ENCODE measurements around the gene FBXO28.
"Not testable (repeated sequence)": the region's sequence is repeated elsewhere in the genome, so short reads cannot be mapped to it uniquely, and the experiment has no call there.

The FBXO28 gene

GRCh38 chr1:224113918-224114786 lies at the start of gene FBXO28:
Gene FBXO28 (plus strand): TSS chr1:224114111. CDS start chr1:224114130, 19 bp downstream.
- DNase-seq: peak; percentile 92 to 94

DNA sequence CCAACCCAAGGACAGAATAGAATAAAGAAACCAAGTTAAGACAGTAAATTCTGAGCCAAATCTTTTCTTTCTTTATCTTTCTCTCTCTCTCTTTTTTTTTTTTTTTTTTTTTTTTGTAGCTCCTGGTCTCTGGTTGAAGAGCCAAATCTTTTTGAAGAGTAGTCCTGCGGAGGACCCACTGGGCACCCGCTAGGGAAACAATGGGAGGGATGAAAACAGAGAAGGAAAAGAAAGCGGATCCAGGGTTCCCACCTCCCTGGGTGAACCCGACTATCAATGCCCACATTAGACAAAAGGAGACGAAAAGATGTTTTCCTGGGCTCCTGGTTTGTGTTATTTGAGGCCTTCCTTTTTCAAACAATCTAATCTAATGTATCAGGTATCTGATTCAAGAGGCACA lies 49.8 kb upstream of the FBXO28 start:
- no peak for DNase-seq

DNA sequence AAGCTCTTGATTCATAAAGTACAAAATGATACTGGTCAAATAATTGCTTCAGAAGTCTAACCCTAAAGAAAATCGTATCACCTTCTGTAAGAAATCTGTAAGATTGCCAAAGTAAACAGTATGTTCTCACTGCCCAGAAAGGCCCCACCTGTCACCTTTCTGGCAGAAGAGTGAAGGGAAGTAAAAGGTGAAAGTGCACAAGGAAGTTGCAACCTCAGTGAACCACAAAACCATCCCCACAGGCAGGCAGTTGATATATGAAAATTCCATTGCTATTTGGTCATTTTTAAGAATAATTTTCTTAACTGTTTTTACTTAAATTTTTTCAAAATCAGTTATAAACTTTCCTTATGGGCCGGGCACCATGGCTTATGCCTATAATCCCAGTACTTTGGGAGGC lies 48.5 kb upstream of the FBXO28 start:
- no peak for DNase-seq

- DNase-seq: no peak
Observed at GRCh38 chr1:224067207-224067606, 46.7 kb upstream of the FBXO28 start.

GRCh38 chr1:224067621-224068457 lies 46.1 kb upstream of the FBXO28 start:
- no peak for DNase-seq

DNA sequence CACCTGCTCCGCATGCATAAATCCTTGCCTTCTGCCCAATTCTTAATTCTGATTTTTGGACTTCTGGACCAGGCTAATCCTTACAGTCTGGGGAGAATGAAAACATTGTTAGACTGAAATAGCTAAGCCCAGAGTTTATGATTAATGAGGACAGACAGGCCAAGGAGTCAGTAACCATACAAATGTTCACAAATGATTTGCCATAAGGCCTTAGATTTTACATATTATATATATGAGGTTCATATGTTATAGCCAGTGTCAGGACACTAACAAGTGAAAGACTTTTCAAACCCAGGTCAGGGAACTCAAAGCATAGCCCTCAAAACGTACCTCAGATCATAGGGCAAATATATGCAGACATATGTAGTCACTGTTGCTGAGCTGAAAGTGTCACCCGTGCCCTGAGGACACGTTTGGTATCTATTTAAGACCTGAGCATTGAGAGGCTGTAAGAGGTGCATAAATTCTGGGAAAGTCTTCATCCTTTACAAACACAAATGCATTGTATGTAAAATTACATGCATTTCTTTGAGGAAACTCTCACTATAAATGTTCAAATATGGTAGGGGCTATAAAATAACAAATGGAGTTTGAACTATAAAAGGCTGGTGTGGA lies 45.3 kb upstream of the FBXO28 start:
- no peak for DNase-seq

- DNase-seq: no peak
Observed at GRCh38 chr1:224069138-224069537, 44.8 kb upstream of the FBXO28 start.

DNA sequence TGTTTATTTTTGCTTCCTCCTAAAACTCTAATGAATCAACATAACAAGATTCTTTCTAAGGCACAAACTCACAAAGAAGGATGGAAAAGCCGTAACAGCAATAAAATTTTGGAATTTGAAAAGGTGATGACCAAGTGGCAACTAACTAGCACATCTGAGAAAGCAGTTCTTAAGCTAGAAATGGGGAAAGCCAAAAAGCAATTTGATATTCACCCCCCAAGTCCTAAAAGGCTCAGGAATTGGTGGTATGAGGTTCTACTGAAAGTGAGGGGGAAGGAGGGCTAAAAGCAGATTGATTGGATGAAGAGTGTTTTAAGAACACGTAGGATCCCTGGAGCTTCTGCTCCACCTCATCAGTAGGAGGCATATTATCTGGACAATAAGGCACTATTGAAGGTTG lies 43.4 kb upstream of the FBXO28 start:
- DNase-seq: no peak

- DNase-seq: no peak
Observed at GRCh38 chr1:224076407-224076806, 37.5 kb upstream of the FBXO28 start.

DNA sequence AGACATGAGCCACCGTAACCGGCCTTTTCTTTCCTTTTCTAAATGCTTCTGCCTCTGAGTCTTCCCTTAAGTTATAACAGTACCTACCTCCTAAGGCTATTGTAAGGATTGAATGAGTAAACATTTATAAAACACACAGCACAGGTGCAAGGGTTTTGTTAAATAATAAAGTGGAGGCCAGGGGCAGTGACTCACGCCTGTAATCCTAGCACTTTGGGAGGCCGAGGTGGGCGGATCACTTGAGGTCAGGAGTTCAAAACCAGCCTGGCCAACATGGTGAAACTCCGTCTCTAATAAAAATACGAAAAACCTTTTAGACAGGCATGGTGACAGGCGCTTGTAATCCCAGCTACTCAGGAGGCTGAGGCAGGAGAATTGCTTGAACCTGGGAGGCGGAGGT lies 34.3 kb upstream of the FBXO28 start:
- DNase-seq: not testable (repeated sequence)

GRCh38 chr1:224080115-224080774 lies 33.7 kb upstream of the FBXO28 start:
- no peak for DNase-seq

DNA sequence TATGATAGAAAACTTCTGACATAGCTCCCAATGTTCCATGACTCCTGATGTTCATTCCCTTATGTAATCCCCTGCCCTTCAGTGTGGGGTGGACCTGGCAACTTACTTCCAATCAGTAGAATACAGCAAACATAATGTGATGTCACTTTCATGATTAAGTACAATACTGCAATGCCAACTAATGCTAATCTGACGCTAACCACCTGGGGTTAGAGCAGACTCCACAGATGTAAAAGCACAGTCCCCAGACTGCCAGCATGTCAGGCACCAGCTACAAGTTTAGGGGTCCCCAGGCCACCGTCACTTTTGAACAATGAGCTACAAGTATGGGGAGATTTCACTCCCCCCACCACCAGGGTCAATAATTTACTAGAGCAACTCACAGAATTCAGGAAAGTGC lies 32.3 kb upstream of the FBXO28 start:
- DNase-seq: no peak

DNA sequence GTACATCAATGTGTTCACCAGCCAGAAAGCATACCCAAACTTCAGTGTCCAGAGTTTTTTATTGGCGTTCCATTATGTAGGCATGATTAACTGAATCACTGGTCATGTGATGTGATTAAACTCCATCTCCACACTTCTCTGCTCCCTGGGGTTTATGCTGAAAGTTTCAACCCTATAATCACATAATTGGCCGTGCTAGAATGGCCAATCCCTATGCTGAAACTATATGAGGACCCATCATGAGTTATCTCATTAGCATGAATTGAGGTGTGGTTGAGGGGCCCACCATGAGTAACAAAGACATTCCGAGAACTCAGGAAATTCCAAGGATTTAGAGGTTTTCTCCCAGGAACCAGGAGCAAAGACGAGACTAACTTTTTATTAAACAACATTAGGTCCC lies 31.8 kb upstream of the FBXO28 start:
- DNase-seq: no peak

GRCh38 chr1:224084867-224085266 lies 29.0 kb upstream of the FBXO28 start:
- no peak for DNase-seq

DNA sequence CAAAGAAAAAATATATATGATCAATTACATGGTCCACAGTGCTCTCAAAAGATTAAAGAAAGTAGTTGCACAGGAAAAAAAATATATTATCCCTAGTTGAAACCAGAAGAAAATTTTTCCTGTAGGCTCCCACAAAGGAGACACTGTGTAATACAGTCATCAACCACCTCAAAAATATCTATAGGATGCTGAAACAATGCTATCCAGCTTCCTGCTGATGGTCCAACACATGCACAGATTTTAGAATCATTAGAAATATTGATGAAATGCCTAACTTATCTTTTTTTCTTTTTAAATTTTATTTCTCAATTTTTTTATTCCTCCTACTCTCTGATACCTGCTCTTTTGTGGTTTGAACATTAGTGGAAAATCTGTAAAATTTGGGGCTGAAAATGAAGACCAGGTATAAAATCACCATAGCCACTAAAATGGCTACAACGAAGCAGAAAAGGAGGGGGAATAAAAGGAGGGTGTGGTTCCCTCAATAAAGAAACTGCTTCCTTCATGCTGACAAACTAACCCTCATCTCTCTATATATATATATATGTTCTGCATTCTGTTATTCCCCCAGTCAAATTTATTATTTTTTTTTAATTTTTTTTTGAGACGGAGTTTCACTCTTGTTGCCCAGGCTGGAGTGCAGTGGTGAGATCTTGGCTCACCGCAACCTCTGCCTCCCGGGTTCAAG lies 28.3 kb upstream of the FBXO28 start:
- DNase-seq: no peak

DNA sequence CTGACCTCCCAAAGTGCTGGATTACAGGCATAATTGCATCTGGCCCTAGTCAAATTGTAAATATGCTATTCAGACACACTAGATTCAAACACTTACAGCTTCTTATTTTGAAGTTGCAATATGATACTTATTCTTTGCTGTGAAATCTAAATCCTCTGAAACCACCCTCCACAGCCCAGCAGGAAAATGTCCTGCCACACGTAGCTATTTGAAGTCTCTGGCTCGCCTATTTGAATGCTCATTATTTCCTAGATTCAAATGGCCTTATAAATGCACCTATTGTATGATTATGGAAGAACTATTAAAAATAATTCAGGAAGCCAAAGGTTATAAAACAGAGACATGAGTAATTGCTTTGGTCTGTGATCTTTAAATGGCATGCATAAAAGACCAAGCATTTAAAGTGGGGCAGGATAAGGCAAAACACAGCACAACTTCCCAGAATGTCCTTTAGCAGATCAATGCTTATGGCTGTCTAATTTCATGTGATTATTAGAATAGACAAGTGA lies 26.6 kb upstream of the FBXO28 start:
- DNase-seq: no peak

- no peak for DNase-seq
Observed at GRCh38 chr1:224089583-224089982, 24.3 kb upstream of the FBXO28 start.

GRCh38 chr1:224090116-224090515 lies 23.8 kb upstream of the FBXO28 start:
- DNase-seq: no peak

DNA sequence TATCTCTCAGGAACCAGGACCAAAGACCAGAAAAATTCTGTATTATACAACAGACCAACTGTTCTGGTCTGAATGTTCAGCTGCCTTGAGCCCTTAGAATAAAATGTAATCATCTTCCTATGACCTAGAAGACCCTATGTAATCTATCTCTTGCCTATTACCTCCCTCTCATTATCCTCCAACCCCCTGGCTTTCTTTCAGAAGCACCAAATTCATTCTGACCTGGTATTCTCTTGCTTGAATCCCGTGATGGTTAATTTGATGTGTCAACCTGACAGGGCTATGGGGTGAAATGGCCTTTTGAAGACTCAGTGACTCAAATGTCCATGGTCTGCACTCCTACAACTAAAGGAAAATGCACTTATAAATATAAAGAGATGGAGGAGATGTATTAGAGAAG lies 21.8 kb upstream of the FBXO28 start:
- no peak for DNase-seq

DNA sequence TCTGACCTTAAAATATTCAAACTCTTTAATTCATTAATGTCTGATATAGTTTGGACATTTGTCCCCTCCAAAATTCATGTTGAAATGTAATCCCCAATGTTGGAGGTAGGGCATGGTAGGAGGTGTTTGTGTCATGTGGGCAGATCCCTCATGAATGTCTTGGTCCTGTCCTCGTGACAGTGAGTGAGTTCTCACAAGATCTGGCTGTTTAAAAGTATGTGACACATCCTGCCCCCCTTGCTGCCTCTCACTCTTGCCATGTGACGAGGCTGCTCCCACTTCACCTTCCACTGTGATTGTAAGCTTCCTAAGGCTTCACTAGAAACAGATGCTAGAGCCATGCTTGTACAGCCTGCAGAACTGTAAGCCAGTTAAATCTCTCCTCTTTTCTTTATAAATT lies 21.3 kb upstream of the FBXO28 start:
- no peak for DNase-seq

- no peak for DNase-seq
Observed at GRCh38 chr1:224095339-224095738, 18.6 kb upstream of the FBXO28 start.

- DNase-seq: no peak
Observed at GRCh38 chr1:224095867-224096266, 18.0 kb upstream of the FBXO28 start.
